ENCODE measurements around the gene ATG101.

ATG101 gene

GRCh38 chr12:52042706-52043385, 26.9 kb upstream of the ATG101 start:
- DNase-seq, result no peak

GRCh38 chr12:52043386-52044212, 26.2 kb upstream of the ATG101 start:
- DNase-seq, result no peak

- DNase-seq, result no peak
Measured at GRCh38 chr12:52044292-52044983, 25.3 kb upstream of the ATG101 start.

GRCh38 chr12:52045794-52046199, 24.0 kb upstream of the ATG101 start:
- peak; percentile 62 for DNase-seq

DNA sequence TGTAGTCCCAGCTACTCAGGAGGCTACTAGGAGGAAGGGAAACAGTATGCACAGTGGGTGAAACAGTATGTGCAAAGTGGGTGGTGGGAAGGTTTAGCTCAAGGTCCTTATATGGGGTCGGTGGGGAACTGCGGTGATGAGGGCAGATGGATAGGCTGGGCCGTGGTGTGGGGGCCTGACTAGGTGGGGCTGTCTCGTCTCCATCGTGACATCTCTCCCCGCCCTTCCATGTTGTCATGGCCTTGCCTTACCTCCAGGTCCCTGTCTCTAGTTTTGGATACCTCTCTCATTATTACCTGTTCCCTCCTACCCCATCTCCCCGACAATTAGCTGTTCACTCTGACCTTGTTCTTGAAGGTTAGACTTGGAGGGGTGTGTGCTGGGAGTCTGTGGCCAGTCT, 22.9 kb upstream of the ATG101 start:
- no peak for DNase-seq

DNA sequence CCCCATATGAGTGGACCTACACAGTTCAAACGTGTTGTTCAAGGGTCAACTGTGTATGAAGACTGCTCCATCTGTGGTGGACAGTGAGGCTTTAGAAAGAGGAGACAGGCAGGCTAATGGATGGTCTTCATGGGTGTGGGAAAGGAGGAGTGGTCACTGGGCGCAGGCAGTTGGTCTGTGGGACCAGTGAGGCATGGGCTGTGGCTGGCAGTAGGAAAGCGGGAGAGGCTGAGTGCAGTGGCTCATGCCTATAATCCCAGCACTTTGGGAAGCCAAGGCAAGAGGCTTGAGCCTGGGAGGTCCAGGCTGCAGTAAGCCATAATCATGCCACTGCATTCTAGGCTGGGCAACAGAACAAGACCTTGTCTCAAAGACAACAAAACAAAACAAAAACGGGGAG, 20.5 kb upstream of the ATG101 start:
- DNase-seq, result no peak

DNA sequence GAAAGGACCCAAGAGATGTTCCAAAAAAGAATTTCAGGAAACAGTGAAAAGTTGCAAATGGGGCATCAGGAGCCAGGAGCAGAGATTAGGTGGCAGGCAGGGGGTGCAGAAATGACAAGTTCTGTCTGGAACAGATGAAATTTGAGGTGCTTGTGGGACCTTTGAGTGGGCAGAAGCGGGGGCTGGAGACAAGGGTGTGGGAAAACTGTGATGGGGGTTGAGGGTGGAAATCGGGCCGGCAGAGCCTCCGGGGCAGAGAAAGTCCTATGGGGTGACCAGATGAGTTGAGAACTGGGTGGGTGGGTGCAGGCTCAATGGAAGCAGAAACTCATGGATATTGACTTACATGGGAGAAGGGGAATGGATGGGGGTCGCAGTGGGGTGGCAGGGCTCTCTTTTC, 20.1 kb upstream of the ATG101 start:
- no peak for DNase-seq

- peak; percentile 78 for DNase-seq
Measured at GRCh38 chr12:52050116-52050757, 19.5 kb upstream of the ATG101 start.

GRCh38 chr12:52050758-52051541, 18.8 kb upstream of the ATG101 start, which contains the start of gene NR4A1:
TSS of gene NR4A1 (plus strand) at chr12:52051442. CDS start at chr12:52054329, 2,887 bp downstream.
- DNase-seq, result peak; percentile 98

DNA sequence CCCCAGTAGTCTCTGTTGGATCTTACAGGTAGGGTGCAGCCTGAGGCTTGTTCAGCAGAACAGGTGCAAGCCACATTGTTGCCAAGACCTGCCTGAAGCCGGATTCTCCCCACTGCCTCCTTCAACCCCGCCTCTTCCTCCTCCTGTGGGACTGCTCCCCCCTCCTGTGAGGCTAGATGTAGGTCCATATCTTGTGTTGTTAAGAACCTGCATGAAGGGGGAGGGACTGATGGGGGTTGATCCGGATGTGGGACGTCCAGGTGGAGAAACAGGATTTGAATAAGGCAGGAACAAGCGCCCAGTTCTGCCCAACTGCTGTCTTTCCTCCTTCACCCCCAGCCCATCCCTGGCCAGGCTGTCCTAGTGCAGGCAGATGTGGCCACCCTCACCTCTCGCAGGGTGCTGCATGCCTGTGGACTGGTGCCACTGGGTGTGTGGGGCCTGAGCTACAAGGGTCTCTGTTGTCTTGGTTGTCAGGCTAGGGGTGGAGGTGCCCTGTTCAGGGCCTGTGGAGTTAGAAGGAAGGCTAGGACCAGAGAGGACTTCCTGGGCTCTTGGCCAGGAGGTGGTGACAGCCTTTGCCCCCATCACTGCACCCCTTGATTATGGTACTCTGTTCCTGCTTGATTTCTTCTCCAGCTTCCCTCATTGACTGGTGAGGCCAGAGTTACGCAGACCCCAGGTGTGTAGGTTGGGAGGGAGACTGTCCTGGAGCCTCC, 17.2 kb upstream of the ATG101 start:
- DNase-seq, result peak; percentile 47

DNA sequence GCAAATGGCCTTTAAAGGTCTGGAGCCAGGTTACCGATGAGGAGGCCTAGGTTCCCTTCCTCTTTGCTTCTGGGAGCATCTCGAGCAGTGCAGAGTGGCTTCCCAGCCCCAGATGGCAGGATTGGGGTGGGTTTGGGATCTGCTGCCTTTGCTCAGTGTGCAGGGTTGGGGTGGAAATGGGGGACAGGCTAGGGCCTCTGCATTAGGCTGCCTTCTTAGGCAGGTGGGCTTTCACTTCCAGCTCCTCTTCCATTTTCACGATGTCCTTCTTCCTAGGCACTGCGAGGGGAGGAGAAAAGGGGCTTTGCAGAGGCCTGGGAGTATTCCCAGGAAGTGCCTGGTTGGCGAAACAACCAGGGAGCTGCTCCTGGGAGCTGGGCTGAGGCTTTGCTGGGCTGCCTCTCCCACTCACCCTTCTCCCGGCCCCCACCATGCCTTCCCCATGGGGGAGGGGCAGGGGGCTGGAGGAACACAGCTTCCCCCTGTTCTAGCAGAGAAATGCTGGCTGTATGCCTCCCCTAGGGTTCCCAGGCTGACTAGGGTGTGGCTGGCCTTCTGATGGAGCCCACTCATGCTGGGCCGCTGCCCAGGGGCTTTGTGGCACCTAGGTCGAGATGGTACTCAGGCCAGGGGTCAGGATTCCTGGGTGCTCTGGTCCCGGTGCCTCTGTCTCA, 16.1 kb upstream of the ATG101 start:
- no peak for DNase-seq

- DNase-seq, result no peak
Measured at GRCh38 chr12:52054231-52054832, 15.4 kb upstream of the ATG101 start.

DNA sequence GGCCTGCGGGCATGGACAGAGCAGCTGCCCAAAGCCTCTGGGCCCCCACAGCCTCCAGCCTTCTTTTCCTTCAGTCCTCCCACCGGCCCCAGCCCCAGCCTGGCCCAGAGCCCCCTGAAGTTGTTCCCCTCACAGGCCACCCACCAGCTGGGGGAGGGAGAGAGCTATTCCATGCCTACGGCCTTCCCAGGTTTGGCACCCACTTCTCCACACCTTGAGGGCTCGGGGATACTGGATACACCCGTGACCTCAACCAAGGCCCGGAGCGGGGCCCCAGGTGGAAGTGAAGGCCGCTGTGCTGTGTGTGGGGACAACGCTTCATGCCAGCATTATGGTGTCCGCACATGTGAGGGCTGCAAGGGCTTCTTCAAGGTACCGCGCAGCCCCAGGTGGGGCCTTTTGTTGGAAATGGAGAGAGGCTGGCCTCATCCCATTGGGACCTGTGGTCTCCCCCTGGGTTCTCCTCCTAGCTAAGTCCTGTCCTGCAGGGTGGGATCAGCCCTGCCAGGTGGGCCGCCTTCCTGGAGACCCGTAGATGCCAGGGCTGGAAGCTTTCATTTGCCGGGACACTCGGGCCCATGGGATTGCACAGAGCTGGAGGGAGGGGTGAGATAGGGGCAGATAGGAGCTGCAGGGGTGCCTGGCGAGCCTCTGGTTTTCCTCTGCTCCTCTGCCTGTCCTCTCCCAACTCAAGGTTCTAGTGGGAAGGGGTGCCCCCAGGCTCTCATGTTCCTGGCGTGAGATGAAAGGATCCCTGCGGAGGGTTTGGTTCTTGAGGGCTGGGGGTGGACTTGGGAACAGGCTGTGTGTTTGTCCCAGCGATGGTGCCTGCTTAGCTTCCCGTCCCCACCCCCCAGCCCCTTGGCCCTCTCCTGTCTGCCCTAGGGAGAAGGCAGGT, 14.7 kb upstream of the ATG101 start:
- no peak for DNase-seq

- peak; percentile 15 for DNase-seq
Measured at GRCh38 chr12:52055731-52056711, 13.8 kb upstream of the ATG101 start.

- DNase-seq, result peak; percentile 26
Measured at GRCh38 chr12:52056801-52057637, 12.8 kb upstream of the ATG101 start.

DNA sequence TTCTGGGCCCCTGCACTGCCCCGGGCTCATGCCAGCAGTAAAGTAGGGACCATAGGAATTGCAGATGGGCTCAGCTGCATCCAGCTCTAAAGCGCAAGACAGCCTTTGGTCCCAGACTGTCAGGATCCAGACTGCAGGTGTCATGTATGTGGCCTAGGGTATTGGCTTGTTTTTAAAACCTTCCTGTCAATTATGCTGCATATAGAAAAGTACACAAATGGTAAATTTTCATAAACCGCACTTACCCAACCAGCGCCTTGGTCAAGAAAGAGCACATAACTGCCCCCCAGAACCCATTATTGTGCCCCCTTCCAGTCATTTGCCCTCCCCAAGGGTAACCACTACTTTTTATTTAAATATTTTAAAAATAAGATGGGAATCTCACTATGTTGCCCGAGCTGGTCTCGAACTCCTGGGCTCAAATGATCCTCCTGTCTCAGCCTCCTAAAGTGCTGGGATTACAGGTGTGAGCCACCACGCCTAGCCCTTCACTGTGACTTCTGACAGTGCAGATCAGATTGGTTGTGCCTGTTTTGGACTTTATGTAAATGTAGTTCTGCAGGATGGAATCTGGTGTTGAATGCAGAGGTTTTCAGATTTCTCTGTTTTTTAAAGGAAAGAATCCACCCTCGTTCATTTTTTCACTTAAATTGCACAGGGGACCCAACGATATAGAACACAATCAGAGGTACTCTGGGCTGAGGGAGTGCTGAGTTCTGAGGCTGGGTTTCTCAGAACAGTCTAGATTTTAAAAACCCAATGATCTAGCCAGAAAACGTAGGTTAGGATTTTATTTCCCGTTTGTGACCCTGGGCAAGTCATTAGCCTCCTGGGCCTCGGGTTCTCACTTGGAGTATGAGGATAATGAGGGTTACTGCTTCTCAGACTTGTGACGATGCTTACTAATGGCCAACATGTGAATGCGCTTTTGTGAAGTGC, 11.9 kb upstream of the ATG101 start:
- DNase-seq, result no peak

Data from CD4-positive, alpha-beta T cell treated with Interferon gamma for 1 hour (primary cell).